WTC11 (cell line): Measurements from ENCODE around the gene CALN1. TPM values are rescaled to one million over a fixed set of nuclear protein-coding genes. Genes with fewer than 3 reads are reported as not detected.
"Not testable (repeated sequence)": the region's sequence is repeated elsewhere in the genome, so short reads cannot be mapped to it uniquely, and the experiment has no call there.

Experiments
- ATAC-seq: fragments of 200-7000 bp; cut with Tn5 transposase; 2 replicates; pipeline ENCODE4 v1.10.0; 2021; ENCODE audit warnings: mild to moderate bottlenecking, moderate library complexity
- CTCF ChIA-PET: fragments of 300-600 bp; sonication (Branson Sonifier 250); formaldehyde crosslinking; loops from one replicate; lab custom pipeline; 2021; ENCODE audit warnings: antibody characterized with exemption; lab: Charles Lee
- POLR2A ChIA-PET: fragments of 350-600 bp; sonication (Branson Sonifier 250); formaldehyde crosslinking; loops from one replicate; lab custom pipeline; 2021; ENCODE audit warnings: antibody characterized with exemption; lab: Charles Lee
- DNase-seq: peaks from one replicate; pipeline ENCODE4 v3.0.0; 2021; ENCODE audit warnings: low spot score
- H3K27ac Mint-ChIP-seq: 2 replicates; pipeline ENCODE4 v1.8.0; 2021; ENCODE audit warnings: mixed read lengths
- H3K27me3 Mint-ChIP-seq: 2 replicates; pipeline ENCODE4 v1.8.0; 2021; ENCODE audit warnings: low read depth, mild to moderate bottlenecking, moderate library complexity, mixed read lengths
- H3K36me3 Mint-ChIP-seq: 2 replicates; pipeline ENCODE4 v1.8.0; 2021; ENCODE audit warnings: mixed read lengths
- H3K4me1 Mint-ChIP-seq: 2 replicates; pipeline ENCODE4 v1.8.0; 2022; ENCODE audit warnings: mixed read lengths
- H3K4me3 Mint-ChIP-seq: 2 replicates; pipeline ENCODE4 v1.8.0; 2021; ENCODE audit warnings: mild to moderate bottlenecking, moderate library complexity, mixed read lengths
- H3K9me3 Mint-ChIP-seq: 2 replicates; pipeline ENCODE4 v1.8.0; 2021; ENCODE audit warnings: mixed read lengths
- AR ChIP-seq: fragments of 250-450 bp; sonication (Bioruptor Pico); IDR thresholded peaks from 2 replicates; pipeline ENCODE4 v1.9.0; 2021; ENCODE audit warnings: mild to moderate bottlenecking
- ARID4B ChIP-seq: sonication (generic); formaldehyde crosslinking; IDR thresholded peaks from 2 replicates; pipeline ENCODE4 v1.8.0; 2023; ENCODE audit warnings: missing genetic modification reagents, mild to moderate bottlenecking, borderline replicate concordance
- ATF3 ChIP-seq: sonication (generic); formaldehyde crosslinking; conservative IDR thresholded peaks from 2 replicates; pipeline ENCODE4 v1.8.1; 2022; ENCODE audit warnings: mild to moderate bottlenecking, missing genetic modification reagents
- ELF4 ChIP-seq: sonication (generic); formaldehyde crosslinking; IDR thresholded peaks from 2 replicates; pipeline ENCODE4 v1.8.1; 2022; ENCODE audit warnings: low read depth, mild to moderate bottlenecking, moderate library complexity, missing genetic modification reagents
- GABPB1 ChIP-seq: sonication (generic); formaldehyde crosslinking; IDR thresholded peaks from 2 replicates; pipeline ENCODE4 v1.8.1; 2023; ENCODE audit warnings: mild to moderate bottlenecking, missing genetic modification reagents
- GRHL2 ChIP-seq: fragments of 250-450 bp; sonication (Bioruptor Pico); IDR thresholded peaks from 2 replicates; pipeline ENCODE4 v1.8.0; 2022; ENCODE audit warnings: mild to moderate bottlenecking, moderate library complexity; ENCODE audit not compliant: insufficient replicate concordance, severe bottlenecking
- IRF2 ChIP-seq: sonication (generic); formaldehyde crosslinking; IDR thresholded peaks from 2 replicates; pipeline ENCODE4 v1.8.0; 2022; ENCODE audit warnings: low read depth, missing genetic modification reagents, borderline replicate concordance
- PRRX2 ChIP-seq: fragments of 250-450 bp; sonication (Bioruptor Pico); IDR thresholded peaks from 2 replicates; pipeline ENCODE4 v1.8.0; 2021; ENCODE audit warnings: mild to moderate bottlenecking
- RELA ChIP-seq: sonication (generic); formaldehyde crosslinking; IDR thresholded peaks from 2 replicates; pipeline ENCODE4 v1.8.1; 2022; ENCODE audit warnings: missing genetic modification reagents, mild to moderate bottlenecking, borderline replicate concordance
- ZBTB21 ChIP-seq: sonication (generic); formaldehyde crosslinking; IDR thresholded peaks from 2 replicates; pipeline ENCODE4 v1.8.1; 2023; ENCODE audit warnings: mild to moderate bottlenecking, missing genetic modification reagents, borderline replicate concordance
- ZNF317 ChIP-seq: sonication (generic); formaldehyde crosslinking; IDR thresholded peaks from 2 replicates; pipeline ENCODE4 v1.8.1; 2023; ENCODE audit warnings: low read depth, mild to moderate bottlenecking, moderate library complexity, missing genetic modification reagents, borderline replicate concordance
- ZNF423 ChIP-seq: fragments of 250-450 bp; sonication (Bioruptor Pico); IDR thresholded peaks from 2 replicates; pipeline ENCODE4 v2.1.2; 2022; ENCODE audit warnings: mild to moderate bottlenecking, moderate library complexity
- total RNA-seq: library from RNA; stranded (reverse); gene quantifications from 3 replicates; pipeline ENCODE4 v1.2.3, GENCODE V29; 2021

CALN1 gene
- total RNA-seq, 1 experiment from 2014 or later: 10.5 TPM

- TF ChIP-seq PRRX2 (no peak), GRHL2 (no peak)
Measured at GRCh38 chr7:72077786-72078185, 334.4 kb downstream of the CALN1 start (continued).

- ChIA-PET POLR2A (no interaction called here), CTCF (no interaction called here)
- TF ChIP-seq ZNF317 (no peak), ARID4B (CRISPR knock-in tag) (no peak), ZBTB21 (CRISPR knock-in tag) (no peak), AR (no peak), ZNF423 (no peak)
- Mint-ChIP-seq H3K36me3 (peaks cover 13% of the 10 kb centered on the region), H3K9me3 (peaks cover 28% of the 10 kb centered on the region), H3K4me3 (no peak overlapping the region), H3K27ac (no peak overlapping the region), H3K27me3 (peaks cover 3% of the 10 kb centered on the region; the same call in 1 of the 2 replicates), H3K4me1 (peaks cover 6% of the 10 kb centered on the region)
- ATAC-seq: no peak
- no peak for DNase-seq
Measured at GRCh38 chr7:72072901-72073300, 339.2 kb downstream of the CALN1 start.

- no peak for DNase-seq
- H3K9me3 Mint-ChIP-seq: peaks cover 14% of the 10 kb centered on the region
- no peak overlapping the region for H3K4me3 Mint-ChIP-seq
- peak; percentile 71 for ATAC-seq
- CTCF ChIA-PET: interaction anchor here (0.7 to 1.2 kb wide), 4 partner anchors 10 to 143 kb away, joined by 3 to 7 read pairs (median 3); no protein-coding TSS in a partner anchor
- no peak overlapping the region for H3K27ac Mint-ChIP-seq
- TF ChIP-seq IRF2: no peak
- TF ChIP-seq RELA: no peak
- TF ChIP-seq ELF4 (CRISPR knock-in tag): no peak
- no peak for TF ChIP-seq GABPB1 (CRISPR knock-in tag)
- no peak for TF ChIP-seq ATF3 (CRISPR knock-in tag)
- TF ChIP-seq, all 79 proteins: peak for 0
- POLR2A ChIA-PET: no interaction called here
- peaks cover 9% of the 10 kb centered on the region for H3K36me3 Mint-ChIP-seq
- peaks cover 3% of the 10 kb centered on the region; the same call in 1 of the 2 replicates for H3K27me3 Mint-ChIP-seq
- peaks cover 16% of the 10 kb centered on the region for H3K4me1 Mint-ChIP-seq
Measured at GRCh38 chr7:72069263-72069662, 342.9 kb downstream of the CALN1 start.

- H3K4me3 Mint-ChIP-seq, CTCF ChIA-PET, H3K27me3 Mint-ChIP-seq, H3K4me1 Mint-ChIP-seq, H3K27ac Mint-ChIP-seq, DNase-seq, ATAC-seq, H3K36me3 Mint-ChIP-seq, H3K9me3 Mint-ChIP-seq: not testable (repeated sequence)
- POLR2A ChIA-PET: interaction anchor here (0.6 kb wide), 1 partner anchor 86 kb away, joined by 4 read pairs; no protein-coding TSS in a partner anchor
Measured at GRCh38 chr7:72065764-72066163, 346.4 kb downstream of the CALN1 start.
